Glutamatergic neuron (in vitro differentiated cells): ENCODE measurements around the gene CAP2. TPM values are rescaled to one million over a fixed set of nuclear protein-coding genes. Genes with fewer than 3 reads are reported as not detected.

Experiments
- DNase-seq: peaks from one replicate; pipeline ENCODE4 v3.0.0; 2022
- H3K27ac Mint-ChIP-seq: one replicate; pipeline ENCODE4 v1.8.0; 2020; ENCODE audit warnings: mild to moderate bottlenecking, mixed read lengths, inconsistent platforms; ENCODE audit not compliant: unreplicated experiment
- H3K27me3 Mint-ChIP-seq: one replicate; pipeline ENCODE4 v1.8.0; 2020; ENCODE audit warnings: mild to moderate bottlenecking, moderate library complexity, mixed read lengths, inconsistent platforms; ENCODE audit not compliant: unreplicated experiment
- H3K36me3 Mint-ChIP-seq: one replicate; pipeline ENCODE4 v1.8.0; 2020; ENCODE audit warnings: mild to moderate bottlenecking, mixed read lengths, inconsistent platforms; ENCODE audit not compliant: unreplicated experiment
- H3K4me1 Mint-ChIP-seq: one replicate; pipeline ENCODE4 v1.8.0; 2020; ENCODE audit warnings: mild to moderate bottlenecking, low read depth, mixed read lengths, inconsistent platforms; ENCODE audit not compliant: unreplicated experiment
- H3K4me3 Mint-ChIP-seq: one replicate; pipeline ENCODE4 v1.8.0; 2020; ENCODE audit warnings: mild to moderate bottlenecking, mixed read lengths, inconsistent platforms; ENCODE audit not compliant: unreplicated experiment
- H3K9me3 Mint-ChIP-seq: one replicate; pipeline ENCODE4 v1.8.0; 2020; ENCODE audit warnings: mild to moderate bottlenecking, moderate library complexity, mixed read lengths, inconsistent platforms; ENCODE audit not compliant: unreplicated experiment
- CTCF ChIP-seq: fragments of 200-600 bp; sonication (generic); IDR thresholded peaks from one replicate; pipeline ENCODE4 v1.5.0; 2021; ENCODE audit not compliant: partially characterized antibody, unreplicated experiment
- total RNA-seq: library from RNA; stranded (reverse); fragmentation: NEBNext Ultra II Directional; extraction: Animal tissue kit (Norgen Biotek cat#: 25700); gene quantifications from one replicate; pipeline ENCODE4 v1.2.1, GENCODE V29; 2021; ENCODE audit not compliant: unreplicated experiment

CAP2 gene
- total RNA-seq, 1 donor from 2014 or later = 24.4 TPM

GRCh38 chr6:17602888-17603287 lies 209.5 kb downstream of the CAP2 start:
- DNase-seq = no peak
- no peaks in the 10 kb centered on the region for H3K36me3 Mint-ChIP-seq
- H3K9me3 Mint-ChIP-seq = peaks cover 4% of the 10 kb centered on the region
- H3K4me1 Mint-ChIP-seq = peaks cover 6% of the 10 kb centered on the region
- no peak for TF ChIP-seq CTCF
- no peak overlapping the region for H3K27ac Mint-ChIP-seq
- peaks cover 6% of the 10 kb centered on the region for H3K27me3 Mint-ChIP-seq
- no peak overlapping the region for H3K4me3 Mint-ChIP-seq

- DNase-seq = no peak
- no peaks in the 10 kb centered on the region for H3K9me3 Mint-ChIP-seq
- H3K36me3 Mint-ChIP-seq = no peaks in the 10 kb centered on the region
- H3K27ac Mint-ChIP-seq = no peak overlapping the region
- no peaks in the 10 kb centered on the region for H3K27me3 Mint-ChIP-seq
- no peak for TF ChIP-seq CTCF
- H3K4me3 Mint-ChIP-seq = no peak overlapping the region
- no peaks in the 10 kb centered on the region for H3K4me1 Mint-ChIP-seq
These were observed 213.2 kb downstream of the CAP2 start for GRCh38 chr6:17606606-17607005.

Other genes starting within 250 kb of the CAP2 start
- 4.9 TPM for gene RBM24, start 112.2 kb upstream of the CAP2 start, total RNA-seq
- 16.5 TPM for gene FAM8A1, start 206.7 kb downstream of the CAP2 start, total RNA-seq